Measurements from ENCODE around the gene TMEM18. TPM values are rescaled to one million over a fixed set of nuclear protein-coding genes. Genes with fewer than 3 reads are reported as not detected.

The TMEM18 gene
- total RNA-seq, 1 experiment from 2014 or later: 30.7 TPM

DNA sequence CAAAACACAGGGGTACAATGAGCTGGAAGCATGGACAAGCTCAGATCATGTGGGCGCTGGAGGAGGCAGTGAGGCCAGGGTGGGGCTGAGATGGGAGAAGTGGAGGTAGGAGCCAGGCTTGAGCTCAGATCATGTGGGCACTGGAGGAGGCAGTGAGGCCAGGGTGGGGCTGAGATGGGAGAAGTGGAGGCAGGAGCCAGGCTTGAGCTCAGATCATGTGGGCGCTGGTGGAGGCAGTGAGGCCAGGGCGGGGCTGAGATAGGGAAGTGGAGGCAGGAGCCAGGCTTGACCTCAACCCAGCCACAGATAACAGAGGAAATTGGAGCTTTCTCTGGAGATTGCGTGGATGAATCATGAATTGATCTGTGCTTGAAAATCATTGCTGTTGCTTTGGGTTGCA, 48.3 kb upstream of the TMEM18 start:
- no peak overlapping the region for H3K9ac ChIP-seq (ENCODE audit: extremely low read depth, insufficient read length, low read length)
- TF ChIP-seq, protein P1, sequence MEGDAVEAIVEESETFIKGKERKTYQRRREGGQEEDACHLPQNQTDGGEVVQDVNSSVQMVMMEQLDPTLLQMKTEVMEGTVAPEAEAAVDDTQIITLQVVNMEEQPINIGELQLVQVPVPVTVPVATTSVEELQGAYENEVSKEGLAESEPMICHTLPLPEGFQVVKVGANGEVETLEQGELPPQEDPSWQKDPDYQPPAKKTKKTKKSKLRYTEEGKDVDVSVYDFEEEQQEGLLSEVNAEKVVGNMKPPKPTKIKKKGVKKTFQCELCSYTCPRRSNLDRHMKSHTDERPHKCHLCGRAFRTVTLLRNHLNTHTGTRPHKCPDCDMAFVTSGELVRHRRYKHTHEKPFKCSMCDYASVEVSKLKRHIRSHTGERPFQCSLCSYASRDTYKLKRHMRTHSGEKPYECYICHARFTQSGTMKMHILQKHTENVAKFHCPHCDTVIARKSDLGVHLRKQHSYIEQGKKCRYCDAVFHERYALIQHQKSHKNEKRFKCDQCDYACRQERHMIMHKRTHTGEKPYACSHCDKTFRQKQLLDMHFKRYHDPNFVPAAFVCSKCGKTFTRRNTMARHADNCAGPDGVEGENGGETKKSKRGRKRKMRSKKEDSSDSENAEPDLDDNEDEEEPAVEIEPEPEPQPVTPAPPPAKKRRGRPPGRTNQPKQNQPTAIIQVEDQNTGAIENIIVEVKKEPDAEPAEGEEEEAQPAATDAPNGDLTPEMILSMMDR (conservative IDR thresholded peaks at IDR 0.05): no peak
- H3K4me2 ChIP-seq (ENCODE audit: insufficient read depth, insufficient read length, low read length): no peak overlapping the region
- no peak overlapping the region for H2BK120ac ChIP-seq (ENCODE audit: low read depth, low read length, poor library complexity, severe bottlenecking)
- H3K9me3 ChIP-seq (ENCODE audit: control insufficient read depth, low read depth, low read length): no peaks in the 10 kb centered on the region
- no peaks in the 10 kb centered on the region for H3K27me3 ChIP-seq (ENCODE audit: insufficient read depth, low read length)
- no peak overlapping the region for H2BK20ac ChIP-seq (ENCODE audit: low read depth, low read length, poor library complexity, severe bottlenecking)
- H3K56ac ChIP-seq (ENCODE audit: insufficient read length, low read depth, low read length): no peak overlapping the region
- H2AFZ ChIP-seq (ENCODE audit: low read length): no peak overlapping the region
- H3K23me2 ChIP-seq (ENCODE audit: insufficient read length, low read depth, low read length, poor library complexity, severe bottlenecking): no peaks in the 10 kb centered on the region
- Mint-ChIP-seq H3K36me3 (ENCODE audit: insufficient read depth in 1 of 3, low read depth in 3 of 3) (no peaks in the 10 kb centered on the region; a peak in 1 of 7 replicates), H3K9me3 (no peaks in the 10 kb centered on the region; a peak in 1 of 5 replicates), H3K27me3 (ENCODE audit: low read depth) (no peaks in the 10 kb centered on the region), H3K4me3 (no peak overlapping the region), H3K27ac (no peak overlapping the region; a peak in 1 of 7 replicates), H3K4me1 (peaks cover 57 to 65% of the 10 kb centered on the region in 2 experiments)
- no peak overlapping the region for H4K5ac ChIP-seq (ENCODE audit: insufficient read length, low read depth, low read length)
- no peak overlapping the region for H3K23ac ChIP-seq (ENCODE audit: insufficient read length, low read depth, low read length)
- no peaks in the 10 kb centered on the region for H3K79me1 ChIP-seq (ENCODE audit: insufficient read depth, low read depth, low read length, poor library complexity, severe bottlenecking)
- H3K4ac ChIP-seq (ENCODE audit: low read depth, low read length): no peak overlapping the region
- H3K18ac ChIP-seq (ENCODE audit: insufficient read length, low read depth, low read length): no peak overlapping the region
- H4K91ac ChIP-seq (ENCODE audit: insufficient read length, low read depth, low read length): no peak overlapping the region
- H3K79me2 ChIP-seq (ENCODE audit: insufficient read depth, low read length): no peaks in the 10 kb centered on the region
- WGBS (ENCODE audit: extremely low coverage, insufficient read length, low lambda C conversion rate): no CpG with 5 or more reads among the region's 4 CpGs
- H4K20me1 ChIP-seq (ENCODE audit: control insufficient read depth, insufficient read depth, insufficient read length): no peaks in the 10 kb centered on the region
- no peak for DNase-seq
- H2BK5ac ChIP-seq (ENCODE audit: insufficient read length, low read length): no peak overlapping the region
- no peak overlapping the region for H2BK12ac ChIP-seq (ENCODE audit: insufficient read length, low read depth, low read length)
- no peak overlapping the region for H2AK5ac ChIP-seq (ENCODE audit: insufficient read length, low read length)
- H3K27ac ChIP-seq (ENCODE audit: insufficient read length, low read depth, low read length): no peak overlapping the region
- peaks cover 12% of the 10 kb centered on the region; the same call in 1 of the 2 replicates for H3K4me1 ChIP-seq (ENCODE audit: insufficient read depth, low read length)
- no peak overlapping the region for H2BK15ac ChIP-seq (ENCODE audit: low read depth, low read length)
- no peak overlapping the region for H3T11ph ChIP-seq (ENCODE audit: low read length)
- H4K8ac ChIP-seq (replicated peaks; ENCODE audit: insufficient read length, low read depth, low read length): no peak overlapping the region
- H3K14ac ChIP-seq (ENCODE audit: insufficient read depth, low read length): no peak overlapping the region
